ENCODE data around the gene GNA15.
"Not testable (repeated sequence)": the region's sequence is repeated elsewhere in the genome, so short reads cannot be mapped to it uniquely, and the experiment has no call there.

The GNA15 gene

DNA sequence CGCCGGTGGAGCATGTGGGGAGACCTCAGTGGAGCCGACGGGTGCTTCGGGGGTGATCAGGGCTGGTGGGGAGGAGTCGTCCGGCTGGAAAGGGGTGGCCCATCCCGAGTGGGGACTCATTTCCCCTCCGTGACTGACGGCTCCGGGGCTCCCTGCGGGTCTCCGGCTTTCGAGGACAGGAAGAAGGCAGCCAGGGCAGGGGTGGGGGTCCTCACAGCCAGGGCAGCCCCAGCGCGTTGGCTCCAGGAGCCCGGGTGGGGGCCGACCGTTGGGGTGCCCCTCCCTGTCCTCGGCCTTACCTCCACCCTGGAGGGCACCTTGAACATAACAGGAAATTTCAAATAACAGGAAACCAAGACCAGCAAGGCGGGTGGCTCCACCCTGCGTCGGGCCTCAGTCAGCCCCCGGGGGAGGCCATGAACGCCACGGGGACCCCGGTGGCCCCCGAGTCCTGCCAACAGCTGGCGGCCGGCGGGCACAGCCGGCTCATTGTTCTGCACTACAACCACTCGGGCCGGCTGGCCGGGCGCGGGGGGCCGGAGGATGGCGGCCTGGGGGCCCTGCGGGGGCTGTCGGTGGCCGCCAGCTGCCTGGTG, 42.6 kb downstream of the GNA15 start, which contains the start of gene S1PR4:
TSS of gene S1PR4 (plus strand) at position 393 of the 596 bp plus-strand sequence. CDS start at position 417, 24 bp downstream.
- peak; percentile 81 for DNase-seq

DNA sequence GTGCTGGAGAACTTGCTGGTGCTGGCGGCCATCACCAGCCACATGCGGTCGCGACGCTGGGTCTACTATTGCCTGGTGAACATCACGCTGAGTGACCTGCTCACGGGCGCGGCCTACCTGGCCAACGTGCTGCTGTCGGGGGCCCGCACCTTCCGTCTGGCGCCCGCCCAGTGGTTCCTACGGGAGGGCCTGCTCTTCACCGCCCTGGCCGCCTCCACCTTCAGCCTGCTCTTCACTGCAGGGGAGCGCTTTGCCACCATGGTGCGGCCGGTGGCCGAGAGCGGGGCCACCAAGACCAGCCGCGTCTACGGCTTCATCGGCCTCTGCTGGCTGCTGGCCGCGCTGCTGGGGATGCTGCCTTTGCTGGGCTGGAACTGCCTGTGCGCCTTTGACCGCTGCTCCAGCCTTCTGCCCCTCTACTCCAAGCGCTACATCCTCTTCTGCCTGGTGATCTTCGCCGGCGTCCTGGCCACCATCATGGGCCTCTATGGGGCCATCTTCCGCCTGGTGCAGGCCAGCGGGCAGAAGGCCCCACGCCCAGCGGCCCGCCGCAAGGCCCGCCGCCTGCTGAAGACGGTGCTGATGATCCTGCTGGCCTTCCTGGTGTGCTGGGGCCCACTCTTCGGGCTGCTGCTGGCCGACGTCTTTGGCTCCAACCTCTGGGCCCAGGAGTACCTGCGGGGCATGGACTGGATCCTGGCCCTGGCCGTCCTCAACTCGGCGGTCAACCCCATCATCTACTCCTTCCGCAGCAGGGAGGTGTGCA, 43.3 kb downstream of the GNA15 start:
- DNase-seq, result no peak

DNA sequence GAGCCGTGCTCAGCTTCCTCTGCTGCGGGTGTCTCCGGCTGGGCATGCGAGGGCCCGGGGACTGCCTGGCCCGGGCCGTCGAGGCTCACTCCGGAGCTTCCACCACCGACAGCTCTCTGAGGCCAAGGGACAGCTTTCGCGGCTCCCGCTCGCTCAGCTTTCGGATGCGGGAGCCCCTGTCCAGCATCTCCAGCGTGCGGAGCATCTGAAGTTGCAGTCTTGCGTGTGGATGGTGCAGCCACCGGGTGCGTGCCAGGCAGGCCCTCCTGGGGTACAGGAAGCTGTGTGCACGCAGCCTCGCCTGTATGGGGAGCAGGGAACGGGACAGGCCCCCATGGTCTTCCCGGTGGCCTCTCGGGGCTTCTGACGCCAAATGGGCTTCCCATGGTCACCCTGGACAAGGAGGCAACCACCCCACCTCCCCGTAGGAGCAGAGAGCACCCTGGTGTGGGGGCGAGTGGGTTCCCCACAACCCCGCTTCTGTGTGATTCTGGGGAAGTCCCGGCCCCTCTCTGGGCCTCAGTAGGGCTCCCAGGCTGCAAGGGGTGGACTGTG, 44.0 kb downstream of the GNA15 start:
- peak; percentile 32 for DNase-seq

DNA sequence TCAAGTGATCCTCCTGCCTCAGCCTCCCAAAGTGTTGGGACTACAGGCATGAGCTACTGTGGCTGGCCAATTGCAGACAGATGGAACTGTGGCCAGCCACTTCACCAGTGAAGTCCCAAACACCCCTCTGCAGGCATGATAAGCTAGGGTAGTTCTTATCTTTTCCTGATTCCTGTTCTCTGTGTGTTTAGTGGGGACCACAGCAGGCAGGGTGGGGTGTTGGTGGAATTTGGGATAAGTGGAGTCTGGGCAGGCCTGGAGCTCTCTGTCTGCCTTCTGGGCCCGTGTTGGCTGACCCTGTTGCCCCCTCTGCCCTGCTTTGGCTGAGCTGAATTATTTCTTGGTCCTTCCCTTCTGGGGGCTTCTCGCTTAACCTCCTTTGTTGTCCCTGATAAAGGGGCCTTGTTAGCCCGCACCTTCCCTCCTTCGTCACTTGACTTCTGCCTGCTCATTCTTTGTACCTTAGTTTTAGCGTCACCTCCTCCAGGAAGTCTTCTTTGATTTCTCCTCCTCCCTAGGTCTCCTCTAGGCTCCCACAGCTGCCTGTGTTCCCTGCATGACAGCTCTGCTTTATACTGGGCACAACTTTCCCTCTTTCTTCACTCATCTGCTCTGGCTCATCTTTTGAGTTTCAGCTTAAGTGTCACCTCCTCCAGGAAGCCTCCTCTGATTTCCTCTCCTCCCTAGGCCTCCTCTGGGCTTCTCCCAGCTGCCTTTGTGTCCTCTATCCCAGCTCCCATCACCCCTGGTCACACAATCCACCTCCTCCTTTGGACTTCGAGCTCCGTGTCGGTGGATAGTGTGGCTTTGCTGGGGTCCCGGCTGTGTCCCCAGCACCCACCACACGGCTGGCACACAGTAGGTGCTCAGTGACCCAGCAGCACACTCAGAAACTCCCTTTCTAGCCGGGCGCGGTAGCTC, 48.1 kb downstream of the GNA15 start:
- no peak for DNase-seq

DNA sequence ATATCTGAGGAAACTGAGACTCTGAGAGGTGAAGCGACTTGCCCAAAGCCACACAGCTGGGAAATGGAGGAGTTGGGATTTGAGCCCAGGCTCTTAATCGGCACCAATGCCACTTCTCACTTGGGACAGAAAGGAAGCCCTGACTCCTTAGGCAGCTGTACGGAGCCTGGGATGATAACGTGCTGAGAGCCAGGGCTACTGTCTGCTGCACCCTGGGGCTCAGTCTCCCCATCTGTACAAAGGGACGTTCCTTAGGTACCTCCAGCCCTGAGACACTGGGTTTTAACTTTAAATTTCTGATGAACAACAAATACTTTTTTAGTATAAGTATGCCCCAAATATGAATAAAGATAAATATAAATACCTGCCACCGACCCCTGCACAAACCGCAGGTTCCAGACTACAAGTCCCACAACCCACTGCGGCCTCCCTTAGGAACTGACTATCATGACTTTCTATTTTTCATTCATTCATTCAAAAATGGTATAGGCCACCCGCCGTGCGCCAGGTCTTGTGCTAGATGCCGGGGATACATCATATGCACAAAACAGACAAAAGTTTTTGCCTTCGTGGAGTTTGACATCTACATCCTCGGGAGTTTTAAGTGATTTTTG, 49.1 kb downstream of the GNA15 start:
- DNase-seq, result no peak

DNA sequence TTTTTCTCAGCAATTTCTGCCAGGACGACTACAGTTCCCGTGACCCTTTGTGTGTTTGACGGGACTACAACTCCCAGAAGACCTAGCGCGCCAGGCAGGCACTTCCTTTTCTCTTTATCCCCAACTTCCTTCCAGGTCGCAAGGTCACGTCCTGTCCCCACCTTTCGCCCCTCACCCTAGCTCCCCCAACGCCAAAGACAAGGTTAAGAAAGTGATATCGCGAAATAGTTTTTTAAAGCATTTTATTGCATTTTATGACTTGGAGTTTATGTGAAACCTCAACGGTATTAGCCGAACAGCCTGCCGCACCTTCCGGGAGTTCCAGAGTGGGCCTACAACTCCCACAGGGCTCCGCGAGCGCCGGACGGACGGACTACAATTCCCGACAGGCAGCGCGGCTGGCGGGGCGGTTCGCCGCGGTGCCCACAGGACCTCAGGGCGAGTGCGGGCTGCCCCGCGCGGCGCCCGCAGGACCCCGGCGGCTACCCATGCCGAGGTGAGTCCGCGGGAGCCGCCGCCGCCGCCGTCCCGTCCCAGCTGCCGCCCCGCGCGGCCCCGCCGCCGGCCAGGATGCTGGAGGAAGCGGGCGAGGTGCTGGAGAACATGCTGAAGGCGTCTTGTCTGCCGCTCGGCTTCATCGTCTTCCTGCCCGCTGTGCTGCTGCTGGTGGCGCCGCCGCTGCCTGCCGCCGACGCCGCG, 49.8 kb downstream of the GNA15 start, which contains the start of gene NCLN:
TSS of gene NCLN (plus strand) at position 470 of the 699 bp plus-strand sequence. CDS start at position 571, 101 bp downstream.
- peak; percentile 94 for DNase-seq

DNA sequence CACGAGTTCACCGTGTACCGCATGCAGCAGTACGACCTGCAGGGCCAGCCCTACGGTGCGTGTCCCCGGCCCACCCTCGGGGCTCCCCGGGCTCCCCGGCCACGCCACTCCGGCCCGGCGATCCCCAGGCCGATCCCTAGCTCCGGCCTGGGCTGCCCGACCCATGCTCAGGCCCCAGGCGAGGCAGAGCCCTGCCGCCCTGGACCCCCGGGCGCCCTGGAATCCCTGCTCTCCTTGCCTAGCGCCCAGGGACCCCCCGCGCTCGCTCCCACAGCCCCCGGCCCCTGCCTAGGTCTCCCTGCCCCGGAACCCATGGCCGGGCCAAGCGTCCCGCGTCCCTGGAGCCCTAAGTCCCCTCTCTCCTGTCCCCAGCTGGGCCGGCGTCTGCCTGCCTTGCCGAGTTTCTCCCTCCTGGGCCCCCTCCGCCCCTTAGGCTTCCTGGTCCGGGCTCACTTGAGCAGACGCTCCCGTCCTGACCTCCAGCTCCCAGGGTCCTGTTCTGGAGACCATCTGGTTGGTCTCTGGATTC, 50.4 kb downstream of the GNA15 start:
- no peak for DNase-seq

DNA sequence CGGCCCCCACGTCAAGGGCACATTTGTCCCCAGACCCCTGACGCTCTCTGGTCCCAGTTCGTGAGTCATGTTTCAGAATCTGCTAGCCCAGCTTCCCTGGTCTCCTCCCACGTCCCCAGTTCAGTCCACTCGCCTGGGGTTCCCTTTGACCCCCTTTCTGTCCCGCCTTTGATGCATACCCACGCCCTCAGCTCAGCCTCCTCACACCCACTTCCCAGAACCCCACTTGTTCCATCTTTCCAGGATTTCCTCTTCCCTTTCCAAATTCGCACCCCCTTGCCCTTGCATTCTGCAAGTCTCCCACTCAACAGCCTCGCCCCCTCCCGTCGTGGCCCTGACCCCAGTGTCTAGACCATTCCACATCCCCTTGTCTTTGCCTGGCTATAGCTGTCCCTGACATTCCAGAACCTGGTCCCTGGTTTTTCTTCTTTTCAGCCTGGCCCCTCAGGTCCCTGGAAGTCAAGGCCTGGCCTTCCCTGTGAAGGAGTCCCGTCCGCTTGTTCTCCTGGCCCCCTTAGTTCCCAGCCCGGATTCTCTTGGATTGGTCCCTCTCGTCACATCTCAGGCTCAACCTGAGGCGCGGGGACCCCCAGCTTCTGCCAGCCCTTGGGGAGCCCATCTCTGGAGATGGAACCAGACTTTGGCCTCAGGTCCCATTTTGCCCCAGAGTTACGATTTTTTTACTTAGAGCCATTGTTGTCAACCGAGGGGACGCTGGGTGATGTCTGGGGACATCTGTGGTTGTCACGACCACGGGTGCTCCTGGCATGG, 51.2 kb downstream of the GNA15 start:
- DNase-seq, result no peak

DNA sequence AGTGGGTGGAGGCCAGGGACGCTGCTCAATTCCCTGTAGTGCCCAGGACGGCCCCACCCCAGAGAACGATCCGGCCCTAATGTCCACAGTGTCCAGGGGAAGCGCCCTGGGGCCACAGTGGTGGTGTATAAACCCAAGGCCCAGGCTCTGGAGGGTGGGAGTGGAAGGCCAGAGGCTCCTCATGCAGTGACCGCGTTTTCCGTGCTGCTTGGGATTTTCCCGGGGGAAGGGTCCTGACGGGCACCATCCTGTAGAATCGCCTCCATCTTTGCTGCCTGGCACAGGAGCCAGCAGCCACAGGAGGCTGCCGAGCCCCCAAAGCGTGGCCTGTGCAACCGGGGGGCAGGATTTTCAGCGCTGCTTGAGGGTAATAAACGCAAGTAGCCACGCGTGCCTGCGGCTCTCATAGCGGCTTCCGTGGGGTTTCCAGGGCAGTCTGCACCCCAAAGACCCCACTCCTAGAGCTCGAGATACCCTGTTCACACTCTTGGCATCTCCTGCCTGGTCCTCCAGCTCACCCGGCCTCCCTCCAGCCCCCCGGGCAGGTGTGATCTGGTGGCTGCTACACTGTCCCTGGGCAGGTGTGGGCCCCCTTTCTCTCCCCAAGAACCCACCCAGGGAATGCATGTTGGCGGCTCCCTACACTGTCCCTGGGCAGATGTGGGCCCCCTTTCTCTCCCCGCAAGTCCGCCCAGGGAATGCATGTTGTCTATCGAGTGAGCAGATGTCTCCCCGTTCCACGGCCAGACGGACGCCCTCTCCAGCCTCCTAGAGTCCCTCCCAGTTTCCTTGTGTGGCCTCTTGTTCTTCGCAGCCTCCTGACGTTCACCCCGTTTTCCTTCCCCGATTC, 52.1 kb downstream of the GNA15 start:
- no peak for DNase-seq

DNA sequence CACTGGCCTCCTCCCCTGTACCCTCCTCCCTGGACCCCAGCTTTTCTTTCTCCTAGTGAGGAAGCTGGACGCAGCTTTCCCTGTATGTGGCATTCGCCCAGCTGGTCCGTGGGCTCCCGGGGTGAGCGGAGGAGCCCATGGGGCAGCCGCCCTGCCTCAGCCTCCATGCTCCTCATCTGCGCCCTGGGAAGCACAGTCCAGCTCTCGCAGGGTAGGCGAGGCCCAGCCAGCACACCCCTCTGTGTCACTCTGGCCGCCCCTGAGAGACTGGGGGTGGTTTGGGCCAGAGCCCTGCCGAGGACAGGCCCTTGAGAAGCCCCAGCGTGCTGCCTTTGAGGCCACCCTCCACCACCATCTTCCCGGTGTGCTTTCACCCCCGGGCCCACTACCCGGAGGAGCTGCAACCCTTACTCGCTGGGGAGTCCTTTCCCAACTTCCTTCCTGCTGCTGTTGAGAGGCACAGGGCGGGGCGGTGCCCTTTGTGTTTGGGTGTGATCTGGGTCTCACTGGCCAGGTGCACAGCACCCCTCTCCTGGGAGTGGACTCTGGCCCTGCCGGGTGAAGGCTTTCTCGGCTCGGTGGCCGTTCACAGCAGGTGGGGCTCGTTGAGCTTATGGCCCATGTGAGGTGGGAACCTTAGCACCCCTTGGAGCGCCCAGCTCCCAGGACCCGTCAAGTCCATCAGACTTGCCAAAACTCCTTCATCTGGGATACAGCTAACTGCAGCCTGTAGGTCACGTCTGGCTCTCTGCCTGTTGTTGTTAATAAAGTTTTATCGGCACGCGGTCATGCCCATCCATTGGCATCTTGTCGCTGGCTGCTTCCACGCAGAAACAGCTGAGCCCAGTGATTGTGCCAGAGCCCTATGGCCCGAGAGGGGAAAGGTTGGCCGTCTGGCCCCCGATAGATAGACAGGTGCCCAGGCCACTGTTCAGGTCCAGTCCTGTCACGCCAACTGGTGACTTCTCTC, 53.1 kb downstream of the GNA15 start:
- DNase-seq, result no peak

DNA sequence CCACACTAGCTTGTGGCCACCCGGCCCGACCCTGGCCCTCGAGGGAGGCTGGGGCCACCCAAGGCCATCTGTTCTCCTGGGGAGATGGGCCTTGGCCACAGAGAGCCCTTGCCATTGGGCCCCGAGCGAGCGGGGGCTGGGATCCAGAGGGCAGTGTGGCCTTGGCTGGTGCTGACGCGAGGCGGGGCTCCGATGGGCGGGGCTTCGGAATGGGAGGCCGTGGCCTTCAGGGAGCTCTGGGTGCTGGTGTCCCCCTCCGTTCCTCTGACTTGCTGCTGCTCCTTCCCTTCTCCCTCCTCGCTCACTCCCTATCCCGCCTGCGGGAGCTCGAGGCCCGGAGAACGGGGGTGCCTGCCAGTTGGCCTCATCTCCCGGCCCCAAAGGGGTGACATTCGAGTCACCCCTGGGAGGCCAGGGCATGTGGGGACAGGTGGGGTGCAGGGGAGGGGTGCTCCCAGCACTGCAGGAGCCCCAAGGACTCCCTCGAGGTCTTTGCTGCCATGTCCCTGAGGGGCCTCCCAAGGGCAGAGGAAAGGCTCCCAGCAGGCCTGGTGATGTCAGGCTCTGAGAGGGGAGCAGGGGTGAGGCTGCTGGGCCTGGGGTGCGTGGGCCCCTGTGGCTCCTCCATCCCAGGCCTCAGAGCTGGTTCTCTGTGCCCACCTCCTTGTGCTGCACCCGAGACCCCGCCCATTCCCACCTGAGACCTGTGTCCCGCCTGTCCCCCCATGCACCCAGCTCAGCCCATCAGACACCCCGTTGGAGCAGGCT, 54.1 kb downstream of the GNA15 start:
- DNase-seq, result no peak

DNA sequence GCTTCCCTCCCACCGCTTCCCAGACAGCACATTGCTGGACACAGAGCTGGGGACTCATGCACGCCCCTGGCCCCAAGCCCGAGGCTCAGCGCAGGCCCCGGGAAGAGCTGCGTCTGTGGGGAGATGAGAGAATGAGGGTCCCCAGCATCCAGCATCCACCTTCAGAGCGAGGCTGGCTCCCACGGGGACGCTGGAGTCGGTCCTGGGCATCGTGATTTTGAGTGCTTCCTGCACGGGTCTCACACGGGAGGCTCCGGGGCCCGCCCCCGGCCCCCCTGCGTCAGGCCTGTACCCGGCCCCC, 54.6 kb downstream of the GNA15 start:
- no peak for DNase-seq

DNA sequence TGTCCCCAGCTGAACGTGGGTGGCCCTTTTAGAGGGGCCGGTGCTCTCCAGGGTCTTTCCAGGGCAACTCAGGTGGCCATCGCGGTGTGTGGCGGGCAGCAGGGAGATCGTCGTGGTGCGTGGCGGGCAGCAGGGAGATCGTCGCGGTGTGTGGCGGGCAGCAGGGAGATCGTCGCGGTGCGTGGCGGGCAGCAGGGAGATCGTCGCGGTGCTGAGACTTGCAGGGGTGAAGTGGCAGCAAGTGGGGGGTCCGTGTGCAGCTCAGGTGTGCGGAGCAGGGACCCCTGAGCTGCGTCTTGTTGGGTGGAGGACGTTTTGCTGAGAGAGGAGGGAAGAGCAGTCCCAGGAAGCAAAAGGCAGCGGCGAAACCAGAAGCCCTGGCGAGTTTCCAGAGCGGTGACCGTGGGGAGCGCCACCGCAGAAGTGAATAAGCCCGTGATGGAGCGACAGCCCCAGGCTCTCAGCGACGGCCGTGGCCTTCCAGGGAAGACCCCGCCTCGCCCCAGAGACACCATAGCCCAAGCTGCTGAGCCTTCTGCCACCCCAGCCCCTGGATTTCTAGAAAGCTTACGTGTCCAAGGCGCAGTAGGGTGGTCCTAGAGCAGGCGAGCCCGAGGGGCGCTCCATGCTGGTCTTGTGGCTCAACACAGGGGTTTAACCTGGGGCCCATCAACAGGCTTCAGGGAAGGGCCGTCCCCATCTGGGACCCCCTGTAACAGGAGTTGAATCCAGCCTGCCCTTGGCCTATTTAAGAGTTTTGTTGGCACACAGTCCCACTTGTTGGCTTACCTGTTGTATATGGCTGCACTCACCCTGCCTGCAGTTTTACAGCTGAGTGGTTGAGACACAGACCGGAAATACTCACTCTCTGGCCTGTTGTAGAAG, 55.3 kb downstream of the GNA15 start:
- no peak for DNase-seq

DNA sequence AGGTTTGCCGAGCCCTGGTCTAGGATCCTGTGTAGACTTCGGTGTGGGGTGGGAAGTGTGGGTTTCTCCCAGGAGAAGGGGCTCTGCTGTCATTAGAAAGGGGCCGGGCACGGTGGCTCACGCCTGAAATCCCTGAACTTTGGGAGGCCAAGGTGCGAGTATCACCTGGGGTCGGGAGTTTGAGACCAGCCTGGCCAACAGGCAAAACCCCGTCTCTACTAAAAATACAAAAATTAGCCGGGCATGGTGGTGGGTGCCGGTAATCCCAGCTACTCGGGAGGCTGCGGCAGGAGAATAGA, 55.9 kb downstream of the GNA15 start:
- DNase-seq, result not testable (repeated sequence)

DNA sequence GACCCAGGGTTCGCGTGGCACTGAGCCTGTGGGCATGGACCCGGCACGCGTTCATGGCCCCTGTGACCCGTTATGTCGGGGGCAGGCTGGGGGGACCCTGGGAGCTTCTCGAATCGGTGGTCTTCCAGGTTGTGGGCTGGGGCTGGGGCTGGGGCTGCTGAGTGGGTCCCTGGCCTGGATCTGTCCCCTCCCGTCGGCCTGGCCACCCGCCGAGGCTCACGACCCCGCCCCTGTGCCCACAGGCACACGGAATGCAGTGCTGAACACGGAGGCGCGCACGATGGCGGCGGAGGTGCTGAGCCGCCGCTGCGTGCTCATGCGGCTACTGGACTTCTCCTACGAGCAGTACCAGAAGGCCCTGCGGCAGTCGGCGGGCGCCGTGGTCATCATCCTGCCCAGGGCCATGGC, 56.4 kb downstream of the GNA15 start:
- no peak for DNase-seq

DNA sequence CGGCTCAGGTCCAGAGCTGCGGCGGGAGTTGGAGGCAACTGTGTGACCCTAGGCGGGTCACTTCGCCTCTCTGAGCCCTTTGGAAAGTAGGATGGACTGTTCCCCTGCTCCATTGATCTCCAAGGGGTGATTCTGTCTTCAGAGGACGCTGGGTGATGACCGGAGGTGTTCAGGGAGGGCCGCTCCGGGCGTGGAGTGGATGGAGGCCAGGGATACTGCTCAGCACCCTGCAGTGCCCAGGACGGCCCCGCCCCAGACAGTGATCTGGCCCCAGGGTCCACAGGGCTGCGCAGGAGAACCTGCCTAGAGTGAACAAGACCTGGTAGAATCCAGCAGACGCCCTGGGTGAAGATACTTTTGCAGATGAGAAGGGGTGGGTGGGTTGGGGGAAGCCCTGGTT, 56.9 kb downstream of the GNA15 start:
- DNase-seq, result no peak

Data from CD4-positive, alpha-beta T cell treated with Interleukin-21 for 1 hour (primary cell).